8988T (cell line): ENCODE results near the gene WASHC3.

Source experiments
- DNase-seq: peaks from one replicate; pipeline ENCODE4 v3.0.0; 2011

The WASHC3 gene

DNA sequence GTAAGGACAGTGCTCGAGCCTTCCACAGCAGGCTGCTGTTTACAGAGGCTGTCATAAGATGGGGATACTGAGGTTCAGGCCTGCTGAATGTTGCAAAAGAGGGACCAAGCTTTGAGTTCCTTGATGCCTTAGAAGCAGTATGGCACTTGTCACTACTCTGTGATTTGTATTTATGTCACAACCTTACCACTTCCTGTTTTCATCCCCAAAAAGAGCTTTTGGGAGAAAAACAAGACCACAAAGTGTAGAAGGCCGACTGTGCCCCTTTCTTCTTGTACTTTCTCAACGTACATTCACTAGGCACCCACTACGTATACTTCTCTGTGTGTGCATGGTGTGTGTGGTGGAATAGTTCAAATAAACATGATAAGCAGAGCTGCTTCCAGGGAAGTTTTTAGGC lies 94.3 kb downstream of the WASHC3 start:
- no peak for DNase-seq

DNA sequence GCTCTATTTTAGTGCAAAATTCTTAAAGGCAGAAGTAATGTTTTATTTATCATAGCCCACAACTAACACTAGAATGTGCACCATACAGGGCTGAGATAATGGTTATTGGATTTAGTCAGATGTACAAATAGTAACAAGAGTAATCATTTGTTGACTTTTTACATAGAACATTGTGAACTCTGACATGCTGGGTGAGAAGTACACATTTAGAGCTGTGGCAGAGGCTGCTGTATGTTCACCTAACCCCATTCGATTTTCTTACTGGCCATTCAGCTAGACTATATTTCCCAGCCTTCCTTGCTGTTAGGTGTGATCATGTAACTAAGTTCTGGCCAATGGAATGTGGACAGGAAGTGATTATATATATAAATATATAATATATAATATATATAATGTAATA lies 95.3 kb downstream of the WASHC3 start:
- no peak for DNase-seq

- no peak for DNase-seq
Measured at GRCh38 chr12:101963697-101964096, 98.1 kb downstream of the WASHC3 start.
